ENCODE data around the gene FBLN5.

FBLN5 gene

GRCh38 chr14:91963465-91963864, 16.0 kb upstream of the FBLN5 start:
- DNase-seq (ENCODE audit: extremely low read depth, low read depth), result no peak
- no peak for TF ChIP-seq CTCF (IDR thresholded peaks at IDR 0.05; ENCODE audit: low read depth, low read length, missing control alignments)
- no peak overlapping the region for H3K4me3 ChIP-seq (replicated peaks; ENCODE audit: low read depth, low read length)

GRCh38 chr14:91961297-91962220, 14.1 kb upstream of the FBLN5 start:
- TF ChIP-seq CTCF (IDR thresholded peaks at IDR 0.05; ENCODE audit: low read depth, low read length, missing control alignments), result no peak
- DNase-seq (ENCODE audit: extremely low read depth, low read depth), result no peak
- no peak overlapping the region for H3K4me3 ChIP-seq (replicated peaks; ENCODE audit: low read depth, low read length)

GRCh38 chr14:91957876-91958313, 10.4 kb upstream of the FBLN5 start:
- DNase-seq (ENCODE audit: extremely low read depth, low read depth), result no peak
- TF ChIP-seq CTCF (IDR thresholded peaks at IDR 0.05; ENCODE audit: low read depth, low read length, missing control alignments), result no peak
- H3K4me3 ChIP-seq (replicated peaks; ENCODE audit: low read depth, low read length), result no peak overlapping the region

GRCh38 chr14:91956616-91957015, 9.1 kb upstream of the FBLN5 start:
- DNase-seq (ENCODE audit: extremely low read depth, low read depth), result no peak
- no peak for TF ChIP-seq CTCF (IDR thresholded peaks at IDR 0.05; ENCODE audit: low read depth, low read length, missing control alignments)
- no peak overlapping the region for H3K4me3 ChIP-seq (replicated peaks; ENCODE audit: low read depth, low read length)

- TF ChIP-seq CTCF (IDR thresholded peaks at IDR 0.05; ENCODE audit: low read depth, low read length, missing control alignments), result no peak
- no peak overlapping the region for H3K4me3 ChIP-seq (replicated peaks; ENCODE audit: low read depth, low read length)
- no peak for DNase-seq (ENCODE audit: extremely low read depth, low read depth)
Measured at GRCh38 chr14:91955168-91955567, 7.7 kb upstream of the FBLN5 start.

- no peak for TF ChIP-seq CTCF (IDR thresholded peaks at IDR 0.05; ENCODE audit: low read depth, low read length, missing control alignments)
- no peak overlapping the region for H3K4me3 ChIP-seq (replicated peaks; ENCODE audit: low read depth, low read length)
- DNase-seq (ENCODE audit: extremely low read depth, low read depth), result no peak
Measured at GRCh38 chr14:91953170-91953985, 5.9 kb upstream of the FBLN5 start.
